Activated B cell treated with CpG ODN at 0.5 μM for 24 hours (primary cell): Measurements from ENCODE around the gene APLP2. TPM values are rescaled to one million over a fixed set of nuclear protein-coding genes. Genes with fewer than 3 reads are reported as not detected.
"Not testable (repeated sequence)": the region's sequence is repeated elsewhere in the genome, so short reads cannot be mapped to it uniquely, and the experiment has no call there.

ENCODE experiments used
- ATAC-seq: fragments of 200-7000 bp; cut with Tn5 transposase; one replicate; pipeline ENCODE4 v1.10.0; 2021; ENCODE audit warnings: low read depth, mild to moderate bottlenecking, moderate library complexity
- CTCF ChIA-PET: fragments of 350-600 bp; sonication (Branson Sonifier 250); formaldehyde crosslinking; loops from one replicate; lab custom pipeline; 2021; ENCODE audit warnings: antibody characterized with exemption; lab: Charles Lee
- POLR2A ChIA-PET: fragments of 350-600 bp; sonication (Branson Sonifier 250); formaldehyde crosslinking; loops from one replicate; lab custom pipeline; 2021; ENCODE audit warnings: antibody characterized with exemption; lab: Charles Lee
- DNase-seq: peaks from one replicate; pipeline ENCODE4 v3.0.0; 2022
- H3K27ac Mint-ChIP-seq: one replicate; pipeline ENCODE4 v1.8.0; 2020; ENCODE audit warnings: mixed read lengths
- H3K27me3 Mint-ChIP-seq: one replicate; pipeline ENCODE4 v1.8.0; 2021; ENCODE audit warnings: mixed read lengths
- H3K36me3 Mint-ChIP-seq: one replicate; pipeline ENCODE4 v1.8.0; 2021; ENCODE audit warnings: low read depth, mixed read lengths
- H3K4me1 Mint-ChIP-seq: one replicate; pipeline ENCODE4 v1.8.0; 2021; ENCODE audit warnings: mixed read lengths
- H3K4me3 Mint-ChIP-seq: one replicate; pipeline ENCODE4 v1.8.0; 2020; ENCODE audit warnings: mild to moderate bottlenecking, mixed read lengths
- H3K9me3 Mint-ChIP-seq: one replicate; pipeline ENCODE4 v1.8.0; 2020; ENCODE audit warnings: mixed read lengths
- CTCF ChIP-seq: fragments of 200-600 bp; IDR thresholded peaks from one replicate; pipeline ENCODE4 v1.8.0; 2022; ENCODE audit warnings: antibody characterized with exemption, mild to moderate bottlenecking
- intact Hi-C: fragments of 100-400 bp; cut with micrococcal nuclease; formaldehyde crosslinking; loops from one replicate; pipeline ENCODE4 v1.15.1; 2024
- total RNA-seq: library from RNA; stranded (reverse); gene quantifications from 2 replicates; pipeline ENCODE4 v1.2.3, GENCODE V29; 2022

APLP2 gene
- total RNA-seq, 1 donor from 2014 or later, result 50.8 TPM

DNA sequence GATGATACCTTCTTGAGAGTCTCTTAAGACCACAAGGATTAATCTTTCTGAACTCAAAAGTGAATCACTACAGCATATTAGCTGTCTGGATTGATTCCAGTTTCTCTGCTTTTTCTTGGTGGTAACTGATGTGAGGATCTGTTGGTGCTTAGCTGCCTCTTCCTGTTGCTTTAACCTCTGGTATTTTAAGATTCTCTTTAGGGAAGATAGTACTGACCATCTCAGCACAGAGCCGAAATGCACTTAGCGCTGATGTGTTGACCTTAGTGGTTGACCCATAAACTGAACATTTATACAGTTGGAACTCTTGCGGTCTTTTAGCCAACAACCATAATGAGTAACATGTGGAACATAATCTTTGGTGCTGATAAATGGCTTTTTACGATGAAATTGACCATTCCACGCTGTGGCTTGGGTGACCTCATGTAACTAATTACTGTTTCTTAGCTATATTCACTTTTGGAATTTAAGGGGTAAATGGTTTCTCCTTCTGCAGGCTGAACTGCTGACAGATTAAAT lies 33.7 kb downstream of the APLP2 start:
- H3K27me3 Mint-ChIP-seq, result no peaks in the 10 kb centered on the region
- DNase-seq, result no peak
- no peak overlapping the region for H3K27ac Mint-ChIP-seq
- ChIA-PET POLR2A (no interaction called here), CTCF (interaction anchor here (1.1 kb wide), 1 partner anchor 29 kb away, joined by 3 read pairs; no protein-coding TSS in a partner anchor)
- H3K9me3 Mint-ChIP-seq, result no peaks in the 10 kb centered on the region
- no peak for ATAC-seq
- no peak overlapping the region for H3K4me3 Mint-ChIP-seq
- intact Hi-C loops, result loop anchor here (2.0 kb wide), 1 partner anchor 17 kb away; no protein-coding TSS in a partner anchor
- H3K36me3 Mint-ChIP-seq, result peaks cover 6% of the 10 kb centered on the region
- H3K4me1 Mint-ChIP-seq, result peaks cover 31% of the 10 kb centered on the region
- no peak for TF ChIP-seq CTCF

GRCh38 chr11:130106381-130106780 lies 36.7 kb downstream of the APLP2 start:
- no peaks in the 10 kb centered on the region for H3K27me3 Mint-ChIP-seq
- peaks cover 27% of the 10 kb centered on the region for H3K4me1 Mint-ChIP-seq
- CTCF ChIA-PET, result interaction anchor here (0.8 kb wide), 1 partner anchor 25 kb away, joined by 3 read pairs; no protein-coding TSS in a partner anchor
- H3K4me3 Mint-ChIP-seq, result no peak overlapping the region
- ATAC-seq (no peak), DNase-seq (no peak)
- TF ChIP-seq CTCF, result no peak
- no peaks in the 10 kb centered on the region for H3K9me3 Mint-ChIP-seq
- peaks cover 26% of the 10 kb centered on the region for H3K36me3 Mint-ChIP-seq
- H3K27ac Mint-ChIP-seq, result no peak overlapping the region
- intact Hi-C loops, result no loop called here
- POLR2A ChIA-PET, result interaction anchor here (0.8 kb wide), 1 partner anchor 35 kb away, joined by 3 read pairs; no protein-coding TSS in a partner anchor

GRCh38 chr11:130108671-130109070 lies 39.0 kb downstream of the APLP2 start:
- POLR2A ChIA-PET, intact Hi-C loops, ATAC-seq, H3K27me3 Mint-ChIP-seq, H3K4me3 Mint-ChIP-seq, DNase-seq, H3K27ac Mint-ChIP-seq, H3K9me3 Mint-ChIP-seq, CTCF ChIA-PET: not testable (repeated sequence)
- H3K4me1 Mint-ChIP-seq, result peaks cover 11% of the 10 kb centered on the region
- H3K36me3 Mint-ChIP-seq, result peaks cover 46% of the 10 kb centered on the region

DNA sequence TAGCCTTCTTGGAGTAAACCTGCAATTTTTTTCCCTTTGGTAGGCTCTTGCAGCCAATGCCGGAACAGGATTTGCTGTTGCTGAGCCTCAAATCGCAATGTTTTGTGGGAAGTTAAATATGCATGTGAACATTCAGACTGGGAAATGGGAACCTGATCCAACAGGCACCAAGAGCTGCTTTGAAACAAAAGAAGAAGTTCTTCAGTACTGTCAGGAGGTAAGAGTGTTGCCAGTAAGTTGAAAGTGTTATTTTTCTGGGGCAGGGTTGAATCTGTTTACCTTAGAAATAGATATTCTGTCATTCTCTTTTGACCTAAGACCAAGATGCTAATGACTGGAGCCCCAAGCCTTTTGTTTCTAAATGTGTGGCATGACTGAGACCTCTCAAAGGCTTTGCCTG lies 39.7 kb downstream of the APLP2 start:
- no peak overlapping the region for H3K27ac Mint-ChIP-seq
- peaks cover 48% of the 10 kb centered on the region for H3K36me3 Mint-ChIP-seq
- no peaks in the 10 kb centered on the region for H3K9me3 Mint-ChIP-seq
- peaks cover 18% of the 10 kb centered on the region for H3K4me1 Mint-ChIP-seq
- ATAC-seq (no peak), DNase-seq (no peak)
- no peaks in the 10 kb centered on the region for H3K27me3 Mint-ChIP-seq
- CTCF ChIA-PET, result interaction anchor here (1.2 kb wide), 1 partner anchor 23 kb away, joined by 3 read pairs; no protein-coding TSS in a partner anchor
- intact Hi-C loops, result no loop called here
- POLR2A ChIA-PET, result no interaction called here
- TF ChIP-seq CTCF, result no peak
- H3K4me3 Mint-ChIP-seq, result no peak overlapping the region

- Mint-ChIP-seq H3K4me1 (peaks cover 29% of the 10 kb centered on the region), H3K4me3 (no peak overlapping the region), H3K36me3 (peaks cover 48% of the 10 kb centered on the region), H3K27me3 (no peaks in the 10 kb centered on the region), H3K27ac (no peak overlapping the region), H3K9me3 (no peaks in the 10 kb centered on the region)
- intact Hi-C loops, result no loop called here
- POLR2A ChIA-PET, result no interaction called here
- DNase-seq (no peak), ATAC-seq (no peak)
- CTCF ChIA-PET, result interaction anchor here (1.2 kb wide), 1 partner anchor 22 kb away, joined by 3 read pairs; no protein-coding TSS in a partner anchor
- no peak for TF ChIP-seq CTCF
These were observed 40.8 kb downstream of the APLP2 start for GRCh38 chr11:130110339-130111108.
